ACC112 (cell line): ENCODE results near the gene PARP1.
"Not testable (repeated sequence)": the region's sequence is repeated elsewhere in the genome, so short reads cannot be mapped to it uniquely, and the experiment has no call there.

Source experiments
- H2AFZ ChIP-seq: fragments of 200-600 bp; sonication (generic); one replicate; pipeline ENCODE4 v1.6.0; 2017; ENCODE audit warnings: antibody characterized with exemption, low read length; ENCODE audit not compliant: unreplicated experiment
- H3K27ac ChIP-seq: fragments of 200-600 bp; sonication (generic); 2 replicates; pipeline ENCODE4 v1.5.1; 2014; ENCODE audit warnings: low read depth, mild to moderate bottlenecking, antibody characterized with exemption, low read length, moderate library complexity
- H3K27me3 ChIP-seq: fragments of 200-600 bp; sonication (generic); 2 replicates; pipeline ENCODE4 v1.6.1; 2014; ENCODE audit warnings: mild to moderate bottlenecking, antibody characterized with exemption, low read length, moderate library complexity, mixed read lengths; ENCODE audit not compliant: insufficient read depth
- H3K36me3 ChIP-seq: fragments of 200-600 bp; sonication (generic); 2 replicates; pipeline ENCODE4 v1.6.1; 2016; ENCODE audit warnings: mild to moderate bottlenecking, antibody characterized with exemption, low read length, moderate library complexity, mixed read lengths; ENCODE audit not compliant: insufficient read depth
- H3K4me1 ChIP-seq: fragments of 200-600 bp; sonication (generic); one replicate; pipeline ENCODE4 v1.6.1; 2016; ENCODE audit warnings: low read length, mixed read lengths; ENCODE audit not compliant: insufficient read depth, unreplicated experiment, control insufficient read depth
- H3K4me3 ChIP-seq: fragments of 200-600 bp; sonication (generic); 2 replicates; pipeline ENCODE4 v1.5.1; 2014; ENCODE audit warnings: mild to moderate bottlenecking, low read depth, low read length
- H3K79me2 ChIP-seq: fragments of 200-600 bp; sonication (generic); one replicate; pipeline ENCODE4 v1.6.0; 2016; ENCODE audit warnings: low read length; ENCODE audit not compliant: control insufficient read depth, unreplicated experiment, insufficient read depth

Gene PARP1

GRCh38 chr1:226350519-226350865 lies 57.4 kb downstream of the PARP1 start:
- Histone ChIP-seq H3K4me1 (no peaks in the 10 kb centered on the region), H2AFZ (no peak overlapping the region), H3K36me3 (no peaks in the 10 kb centered on the region), H3K27me3 (no peaks in the 10 kb centered on the region), H3K79me2 (no peaks in the 10 kb centered on the region), H3K4me3 (no peak overlapping the region), H3K27ac (no peak overlapping the region)

DNA sequence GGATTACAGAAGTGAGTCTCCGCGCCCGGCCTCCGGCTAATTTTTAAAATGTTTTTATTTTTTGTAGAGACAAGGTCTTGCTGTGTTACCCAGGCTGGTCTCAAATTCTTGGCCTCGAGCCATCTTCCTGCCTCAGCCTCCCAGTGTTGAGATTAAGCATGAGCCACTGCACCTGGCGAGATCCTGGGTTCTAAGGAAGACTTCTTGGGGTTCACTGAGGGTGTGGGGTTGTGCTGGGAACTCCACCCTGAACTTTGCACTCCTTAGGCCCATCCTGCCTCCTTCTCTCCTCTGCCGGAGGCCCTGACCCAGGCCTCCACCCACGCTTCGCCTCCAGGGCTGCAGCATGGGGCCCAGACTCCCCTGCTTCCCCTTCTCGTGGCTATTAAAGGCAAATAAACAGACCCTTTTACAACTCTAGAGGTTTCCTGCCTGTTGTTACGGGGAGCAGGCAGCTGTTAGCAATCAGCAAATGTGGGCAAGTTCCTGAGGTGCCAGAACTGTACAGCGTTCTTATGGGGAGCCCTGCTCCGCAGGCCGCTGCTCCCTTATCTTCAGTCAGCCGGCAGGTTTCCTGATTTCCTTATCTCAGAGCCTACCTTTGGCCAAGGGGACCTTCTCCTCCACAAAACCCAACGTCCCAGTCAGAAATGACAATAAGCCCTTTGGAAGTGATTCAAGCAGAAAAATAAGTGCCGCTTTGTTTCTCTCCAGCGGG lies 57.9 kb downstream of the PARP1 start:
- H3K79me2 ChIP-seq = no peaks in the 10 kb centered on the region
- H3K27me3 ChIP-seq = no peaks in the 10 kb centered on the region
- H3K27ac ChIP-seq = no peak overlapping the region
- no peak overlapping the region for H2AFZ ChIP-seq
- no peak overlapping the region for H3K4me3 ChIP-seq
- H3K36me3 ChIP-seq = no peaks in the 10 kb centered on the region
- no peaks in the 10 kb centered on the region for H3K4me1 ChIP-seq

DNA sequence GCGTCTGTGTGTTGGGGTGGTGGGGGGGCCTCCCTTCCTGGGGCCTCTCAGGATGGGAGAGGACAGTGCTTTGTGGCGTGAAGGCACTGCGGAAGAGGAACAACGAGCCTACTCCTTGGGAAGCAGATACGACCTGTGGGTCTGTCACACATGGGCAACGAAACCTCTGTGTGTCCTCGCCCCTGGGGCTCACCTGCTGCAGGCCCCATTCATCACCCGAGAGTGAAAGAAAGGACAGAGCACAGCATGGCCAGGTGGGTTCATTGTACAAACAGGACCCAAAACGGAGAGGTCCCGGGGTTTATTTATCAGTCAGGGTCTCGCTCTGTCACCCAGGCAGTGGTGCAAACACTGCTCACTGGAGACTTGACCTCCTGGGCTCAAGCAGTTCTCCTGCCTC lies 58.8 kb downstream of the PARP1 start:
- H3K4me1 ChIP-seq = no peaks in the 10 kb centered on the region
- H3K27ac ChIP-seq = no peak overlapping the region
- H3K27me3 ChIP-seq = no peaks in the 10 kb centered on the region
- no peak overlapping the region for H3K4me3 ChIP-seq
- H3K79me2 ChIP-seq = no peaks in the 10 kb centered on the region
- no peak overlapping the region for H2AFZ ChIP-seq
- H3K36me3 ChIP-seq = no peaks in the 10 kb centered on the region

DNA sequence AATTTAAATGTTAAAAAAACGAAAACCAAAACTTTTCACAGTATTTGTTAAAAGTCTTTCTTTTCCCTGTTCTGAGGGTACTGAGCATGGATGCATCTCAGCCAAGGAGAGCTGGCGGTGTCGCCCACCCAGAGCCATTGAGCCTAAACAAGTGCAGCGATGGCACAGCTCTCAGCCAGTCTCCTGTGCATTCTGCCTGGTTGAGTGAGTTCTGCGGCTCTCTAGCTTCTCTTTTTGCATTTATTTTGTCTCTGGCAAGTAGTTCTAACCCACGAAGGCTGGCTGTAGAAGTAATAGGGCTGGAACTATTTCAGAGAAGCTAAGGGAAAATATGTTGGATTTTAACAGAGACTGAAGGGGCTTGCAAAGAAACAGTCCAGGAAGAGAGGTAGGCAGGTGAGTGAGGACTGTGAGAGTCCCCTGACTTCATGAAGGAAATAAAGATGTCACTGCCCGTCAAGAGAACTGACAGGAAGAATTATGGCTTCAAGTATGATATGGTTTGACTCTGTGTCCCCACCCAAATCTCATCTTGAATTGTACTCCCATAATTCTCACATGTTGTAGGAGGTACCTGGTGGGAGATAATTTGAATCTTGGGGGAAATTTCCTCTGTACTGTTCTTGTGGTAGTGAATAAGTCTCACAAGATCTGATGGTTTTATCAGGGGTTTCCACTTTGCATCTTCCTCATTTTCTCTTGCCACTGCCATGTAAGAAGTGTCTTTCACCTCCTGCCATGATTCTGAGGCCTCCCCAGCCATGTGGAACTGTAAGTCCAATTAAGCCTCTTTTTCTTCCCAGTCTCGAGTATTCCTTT lies 63.2 kb downstream of the PARP1 start:
- Histone ChIP-seq H3K79me2 (no peaks in the 10 kb centered on the region), H3K27me3 (peaks cover 3% of the 10 kb centered on the region; the same call in 1 of the 2 replicates), H3K4me3 (no peak overlapping the region), H3K27ac (no peak overlapping the region), H3K4me1 (no peaks in the 10 kb centered on the region), H2AFZ (no peak overlapping the region), H3K36me3 (no peaks in the 10 kb centered on the region)

DNA sequence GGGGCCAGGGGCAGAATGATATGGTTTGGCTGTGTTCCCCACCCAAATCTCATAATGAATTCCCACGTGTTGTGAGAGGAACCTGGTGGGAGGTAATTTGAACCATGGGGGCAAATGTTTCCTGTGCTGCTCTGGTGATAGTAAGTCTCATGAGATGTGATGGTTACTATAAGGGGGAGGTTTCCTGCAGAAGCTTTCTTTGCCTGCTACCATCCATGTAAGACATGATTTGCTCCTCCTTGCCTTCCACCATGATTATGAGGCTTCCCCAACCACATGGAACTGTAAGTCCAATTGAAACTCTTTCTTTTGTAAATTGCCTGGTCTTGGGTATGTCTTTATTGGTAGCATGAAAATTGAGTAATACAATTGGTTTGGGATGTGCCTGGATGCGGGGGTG lies 65.2 kb downstream of the PARP1 start:
- H3K36me3 ChIP-seq = no peaks in the 10 kb centered on the region
- H3K27ac ChIP-seq = no peak overlapping the region
- peaks cover 7% of the 10 kb centered on the region; the same call in 1 of the 2 replicates for H3K27me3 ChIP-seq
- H3K4me3 ChIP-seq = no peak overlapping the region
- H3K4me1 ChIP-seq = no peaks in the 10 kb centered on the region
- H3K79me2 ChIP-seq = no peaks in the 10 kb centered on the region
- H2AFZ ChIP-seq = no peak overlapping the region

GRCh38 chr1:226340111-226340510 lies 67.8 kb downstream of the PARP1 start:
- not testable (repeated sequence) for H3K4me3 ChIP-seq, H2AFZ ChIP-seq, H3K27ac ChIP-seq, H3K79me2 ChIP-seq, H3K36me3 ChIP-seq, H3K4me1 ChIP-seq, H3K27me3 ChIP-seq

DNA sequence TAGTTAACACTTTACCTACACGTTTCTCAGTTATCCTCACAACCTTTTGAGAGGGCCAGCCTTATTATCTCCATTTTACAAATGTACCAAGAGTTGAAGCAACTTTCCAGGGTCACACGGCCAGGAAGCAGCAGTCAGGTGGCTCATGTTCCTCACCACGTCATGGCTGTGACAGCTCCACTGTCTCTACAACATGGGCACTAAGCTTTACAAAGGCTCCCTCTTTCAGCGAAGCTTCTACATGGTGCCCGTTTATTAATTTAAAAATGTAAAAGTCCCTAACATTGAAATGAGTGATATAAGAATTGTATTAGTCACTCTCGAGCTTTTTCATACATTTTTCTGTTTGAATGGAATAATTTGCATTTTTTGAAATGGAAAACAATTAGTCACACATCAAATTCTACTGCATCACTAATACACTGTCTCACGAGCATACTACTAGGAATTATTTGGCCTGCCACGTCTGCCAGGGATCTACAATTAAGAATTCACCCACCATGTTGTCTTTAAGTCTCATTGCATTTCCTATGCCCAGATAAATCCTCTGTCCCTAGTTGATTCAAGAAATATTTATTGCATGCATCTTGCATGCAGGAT lies 70.5 kb downstream of the PARP1 start:
- Histone ChIP-seq H3K36me3 (no peaks in the 10 kb centered on the region), H3K27ac (no peak overlapping the region), H2AFZ (no peak overlapping the region), H3K4me3 (no peak overlapping the region), H3K79me2 (no peaks in the 10 kb centered on the region), H3K4me1 (no peaks in the 10 kb centered on the region), H3K27me3 (peaks cover 7% of the 10 kb centered on the region; the same call in 1 of the 2 replicates)

- H2AFZ ChIP-seq = no peak overlapping the region
- H3K4me1 ChIP-seq = no peaks in the 10 kb centered on the region
- no peak overlapping the region for H3K27ac ChIP-seq
- H3K79me2 ChIP-seq = no peaks in the 10 kb centered on the region
- H3K27me3 ChIP-seq = peaks cover 7% of the 10 kb centered on the region; the same call in 1 of the 2 replicates
- H3K4me3 ChIP-seq = no peak overlapping the region
- no peaks in the 10 kb centered on the region for H3K36me3 ChIP-seq
Measured at GRCh38 chr1:226335661-226336060, 72.2 kb downstream of the PARP1 start.

DNA sequence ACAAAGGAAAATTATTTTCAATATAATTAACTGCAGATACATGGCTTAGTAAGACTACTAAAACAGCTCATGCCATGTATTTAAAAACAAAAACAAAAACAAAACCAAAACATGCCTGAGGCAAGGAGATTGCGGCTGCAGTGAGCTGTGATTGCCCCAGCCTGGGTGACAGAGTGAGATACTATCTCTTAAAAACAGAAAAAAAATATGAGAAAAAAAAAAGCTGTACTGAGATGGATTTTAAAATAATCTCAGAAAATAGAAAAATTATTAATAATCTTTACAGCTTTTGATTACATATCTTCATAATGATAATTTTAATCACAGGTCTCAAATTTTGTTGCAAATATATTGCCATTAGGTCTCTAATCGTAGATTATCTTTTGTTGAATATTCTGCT lies 74.9 kb downstream of the PARP1 start:
- H3K4me1 ChIP-seq = no peaks in the 10 kb centered on the region
- H3K27me3 ChIP-seq = no peaks in the 10 kb centered on the region
- H3K4me3 ChIP-seq = peak overlapping the region; percentile 67
- no peak overlapping the region for H3K27ac ChIP-seq
- no peaks in the 10 kb centered on the region for H3K36me3 ChIP-seq
- H3K79me2 ChIP-seq = no peaks in the 10 kb centered on the region
- H2AFZ ChIP-seq = peak overlapping the region; percentile 58

DNA sequence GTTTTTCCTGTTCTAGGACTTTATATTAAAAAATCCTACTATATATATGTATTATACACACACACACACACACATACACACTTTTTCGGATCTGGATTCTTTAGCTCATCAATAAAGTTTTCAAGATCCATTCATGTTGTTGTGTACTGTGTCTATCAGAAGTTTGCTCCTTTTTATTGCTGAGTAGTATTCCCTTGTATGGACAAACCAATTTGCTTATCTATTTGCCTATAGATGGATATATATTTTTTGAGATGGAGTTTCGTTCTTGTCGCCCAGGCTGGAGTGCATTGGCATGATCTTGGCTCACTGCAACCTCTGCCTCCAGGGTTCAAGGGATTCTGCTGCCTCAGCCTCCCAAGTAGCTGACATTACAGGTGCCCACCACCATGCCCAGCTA lies 78.7 kb downstream of the PARP1 start:
- H3K36me3 ChIP-seq = no peaks in the 10 kb centered on the region
- no peak overlapping the region for H2AFZ ChIP-seq
- peaks cover 6% of the 10 kb centered on the region for H3K4me1 ChIP-seq
- no peaks in the 10 kb centered on the region for H3K27me3 ChIP-seq
- no peak overlapping the region for H3K4me3 ChIP-seq
- H3K27ac ChIP-seq = no peak overlapping the region
- no peaks in the 10 kb centered on the region for H3K79me2 ChIP-seq
